GDM1 (cell line): ENCODE measurements around the gene EME2.

Experiments used
- DNase-seq: peaks from one replicate; lab custom pipeline; 2025; lab: John Stamatoyannopoulos, UW

Gene EME2

GRCh38 chr16:1778200-1779179 is 5.9 kb downstream of the EME2 start:
- DNase-seq, result no peak

DNA sequence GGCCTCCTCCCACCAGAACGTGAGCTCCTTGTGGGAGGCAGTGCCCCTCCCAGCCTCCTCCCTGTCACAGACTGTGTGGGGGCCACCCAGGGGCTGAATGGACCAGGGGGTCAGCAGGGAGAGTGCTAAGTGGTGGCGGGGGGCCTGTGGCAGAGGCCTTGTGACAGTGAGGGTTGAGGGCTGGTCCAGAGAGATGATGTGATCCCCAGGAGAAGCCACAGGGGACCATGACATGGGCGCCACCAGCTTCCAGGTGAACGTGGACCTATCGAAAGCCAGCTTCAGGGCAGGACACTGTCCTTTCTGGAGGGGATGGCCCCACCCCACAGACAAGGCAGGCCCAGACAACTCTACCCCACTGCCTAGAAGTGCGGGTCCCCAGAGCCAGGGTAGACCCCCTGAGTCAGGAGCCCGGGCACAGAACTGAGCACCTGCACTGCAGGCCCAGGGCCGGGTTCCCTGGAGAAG is 6.7 kb downstream of the EME2 start:
- DNase-seq, result no peak

- DNase-seq, result no peak
Measured at GRCh38 chr16:1779741-1780676, 7.4 kb downstream of the EME2 start.

GRCh38 chr16:1780677-1781072 is 8.1 kb downstream of the EME2 start:
- no peak for DNase-seq

- DNase-seq, result no peak
Measured at GRCh38 chr16:1781254-1781653, 8.6 kb downstream of the EME2 start.

DNA sequence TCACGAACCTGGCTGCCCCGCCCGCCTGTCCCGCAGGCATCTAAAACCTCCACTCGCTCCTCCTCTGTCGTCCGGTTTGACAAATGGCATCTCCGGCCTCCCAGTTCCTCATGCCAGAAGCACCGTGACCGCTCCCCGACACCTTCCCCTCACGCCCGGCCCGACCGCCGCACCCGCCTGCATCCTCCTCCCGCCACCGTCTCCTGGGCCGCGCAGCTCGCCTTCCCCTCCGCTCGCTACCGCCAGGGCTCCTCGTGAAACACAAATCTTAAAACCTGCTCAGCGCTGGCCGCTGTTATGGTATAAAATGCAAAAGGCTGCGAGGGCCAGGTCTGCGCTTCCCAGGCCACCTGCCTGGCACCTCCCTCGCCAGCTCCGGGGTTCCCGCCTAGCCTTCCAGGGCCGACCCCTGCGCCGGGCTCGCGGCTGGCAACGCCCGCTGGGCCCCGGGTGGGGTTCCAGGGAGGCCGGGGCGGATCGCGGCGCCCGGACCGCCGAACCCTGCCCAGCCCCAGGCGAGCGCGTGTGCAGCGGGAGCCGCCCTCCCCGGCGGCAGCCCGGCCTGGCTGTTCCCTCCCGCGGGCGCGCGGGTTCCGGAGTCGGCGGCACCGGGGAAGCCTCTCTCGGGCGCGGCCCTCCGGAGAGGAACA is 9.3 kb downstream of the EME2 start:
- DNase-seq, result no peak

DNA sequence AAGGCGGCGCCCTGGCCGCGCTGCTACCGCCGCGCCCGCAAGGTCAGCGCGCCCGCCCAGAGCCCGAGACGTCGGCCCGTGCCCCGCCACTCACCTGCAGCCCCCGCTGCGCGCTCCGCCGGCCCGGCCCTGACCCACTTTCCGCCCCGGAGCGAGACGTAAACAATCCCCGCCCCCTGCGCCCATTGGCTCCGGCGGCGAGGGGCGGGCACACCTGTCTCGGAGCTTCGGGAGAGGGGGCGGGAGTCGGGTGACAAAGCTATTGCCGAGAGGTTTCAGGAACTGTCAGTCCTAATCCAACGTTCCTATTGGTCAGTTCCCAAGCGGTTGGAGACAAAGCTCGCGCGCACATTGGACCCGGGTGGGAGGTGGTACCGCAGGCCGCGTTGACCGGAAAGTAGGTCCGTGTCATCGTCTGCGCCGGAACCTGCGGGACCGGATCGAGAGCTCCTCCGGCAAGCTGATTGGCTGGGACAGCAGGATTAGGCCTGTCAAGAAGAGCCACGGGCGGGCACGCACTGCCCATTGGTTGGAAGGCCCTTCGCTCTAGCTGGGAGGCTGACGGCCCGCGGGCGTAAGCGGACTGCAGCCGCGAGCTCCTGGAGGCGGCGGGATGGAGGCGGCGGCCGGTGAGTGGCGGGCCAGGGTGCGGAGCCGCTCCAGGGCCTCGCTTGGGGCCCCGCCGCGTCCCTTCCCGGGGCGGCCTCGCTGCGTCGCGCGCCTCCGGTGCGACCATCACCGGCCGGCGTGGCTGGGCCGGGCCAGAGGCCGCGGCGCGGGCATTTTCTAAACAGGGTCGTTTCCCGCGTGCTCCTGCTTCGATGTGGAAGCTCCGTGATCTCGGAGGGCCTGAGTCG is 10.0 kb downstream of the EME2 start, which contains the start of the genes NUBP2 and SPSB3:
Gene NUBP2, plus strand, starts transcription at position 553 of the 857 bp plus-strand sequence. Its CDS starts 61 bp downstream, at position 614.
Gene SPSB3, minus strand, starts transcription at position 164 of the 857 bp plus-strand sequence. CDS start 1,088 bp downstream, outside the sequence.
- DNase-seq, result peak; percentile 100

DNA sequence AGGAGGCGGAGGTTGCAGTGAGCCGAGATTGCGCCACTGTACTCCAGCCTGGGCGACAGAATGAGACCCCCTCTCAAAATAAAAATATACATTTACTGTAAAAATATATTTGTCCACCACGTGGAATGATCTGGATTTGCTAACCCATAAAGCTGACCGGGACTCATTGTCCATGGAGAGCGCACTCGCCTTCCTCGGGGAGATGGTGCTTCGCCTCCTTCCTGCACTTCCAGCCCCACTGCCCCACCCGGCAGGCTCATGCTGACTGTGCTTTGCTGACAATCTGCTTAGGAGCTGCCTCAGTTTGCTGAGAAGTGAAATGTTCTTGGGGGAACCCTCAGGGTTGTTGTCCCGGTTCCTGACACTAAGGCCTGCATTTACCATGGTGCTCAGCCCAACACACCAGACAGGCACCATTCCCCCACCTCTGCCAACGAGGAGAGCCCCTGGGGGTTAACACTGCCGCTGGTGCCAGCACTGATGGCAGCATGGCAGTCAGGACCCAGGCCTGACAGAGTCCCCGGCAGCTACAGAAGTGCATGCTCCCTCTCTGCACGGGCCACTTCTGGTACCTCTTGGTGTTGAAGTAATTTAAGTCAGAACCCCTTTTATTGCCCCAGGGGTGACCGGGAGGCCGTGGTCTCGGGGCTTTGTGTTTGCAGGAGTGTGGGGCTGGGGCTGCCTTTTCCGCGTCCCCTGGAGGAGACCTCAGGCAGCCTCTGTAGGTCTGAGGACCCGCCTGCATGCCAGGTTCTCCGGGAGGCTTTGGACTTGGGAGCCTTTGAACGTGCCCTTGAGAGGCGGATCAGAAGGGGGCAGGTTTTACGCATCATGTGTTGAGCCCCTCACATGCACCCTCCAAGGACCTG is 12.6 kb downstream of the EME2 start:
- no peak for DNase-seq

DNA sequence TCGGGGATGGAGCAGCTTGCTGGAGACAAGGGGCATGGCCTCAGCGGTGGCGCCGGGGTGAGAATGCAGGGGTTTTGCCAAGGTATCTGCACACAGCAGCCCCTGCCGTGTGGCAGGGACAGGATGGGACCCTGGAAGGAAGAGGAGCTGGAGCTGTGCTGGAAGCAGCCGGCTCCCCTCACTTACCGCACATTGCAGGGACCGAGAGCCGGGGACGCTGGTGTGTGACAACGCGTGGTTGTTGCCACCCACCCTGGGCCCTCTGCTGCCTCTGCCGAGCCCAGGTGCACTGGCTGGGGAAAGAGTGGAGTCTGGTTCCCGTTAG is 13.2 kb downstream of the EME2 start:
- no peak for DNase-seq

- no peak for DNase-seq
Measured at GRCh38 chr16:1786242-1787055, 13.8 kb downstream of the EME2 start.

DNA sequence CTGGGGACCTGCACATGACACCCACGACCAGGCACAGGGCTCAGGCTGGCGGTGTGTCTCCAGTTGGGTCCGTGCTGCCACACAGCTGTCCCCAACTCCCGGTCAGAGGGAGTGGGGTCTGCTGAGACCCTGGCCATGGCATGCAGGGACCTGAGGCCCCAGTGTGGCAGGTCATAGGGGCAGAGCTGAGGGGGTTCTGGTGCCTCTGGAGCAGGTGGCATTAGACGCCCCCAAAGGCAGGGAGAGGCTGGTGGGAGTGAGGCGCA is 14.4 kb downstream of the EME2 start:
- DNase-seq, result no peak

DNA sequence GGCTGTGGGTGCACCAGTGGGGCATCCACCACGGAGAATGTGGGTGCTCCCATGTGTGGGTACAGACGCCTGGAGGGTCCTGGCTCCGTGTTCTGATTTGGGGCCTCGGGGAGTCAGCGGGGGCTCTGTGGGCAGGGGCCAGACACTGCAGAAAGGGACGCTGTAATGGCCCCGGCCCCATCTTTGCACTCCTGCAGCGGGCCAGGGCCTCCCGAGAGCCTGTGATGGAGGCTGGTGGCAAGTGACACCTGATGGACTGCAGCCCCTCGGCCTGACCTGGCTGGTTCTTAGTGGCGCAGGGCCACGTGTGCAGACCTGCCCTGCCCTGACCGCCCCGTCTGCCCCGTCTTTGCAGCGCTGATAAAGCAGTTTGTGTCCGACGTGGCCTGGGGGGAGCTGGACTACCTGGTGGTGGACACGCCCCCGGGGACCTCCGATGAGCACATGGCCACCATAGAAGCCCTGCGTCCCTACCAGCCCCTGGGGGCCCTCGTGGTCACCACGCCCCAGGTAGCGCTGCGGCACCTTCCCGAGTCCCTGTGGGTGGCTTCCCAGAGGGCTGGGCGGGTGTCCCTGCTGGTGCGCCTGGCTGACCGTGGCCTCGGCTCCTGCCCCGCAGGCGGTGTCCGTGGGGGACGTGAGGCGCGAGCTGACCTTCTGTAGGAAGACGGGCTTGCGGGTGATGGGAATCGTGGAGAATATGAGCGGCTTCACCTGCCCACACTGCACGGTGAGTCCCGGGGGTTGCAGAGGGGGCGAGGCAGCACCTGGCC is 14.9 kb downstream of the EME2 start:
- DNase-seq, result no peak

GRCh38 chr16:1788095-1788707 is 15.6 kb downstream of the EME2 start:
- no peak for DNase-seq

- DNase-seq, result no peak
Measured at GRCh38 chr16:1788708-1789100, 16.1 kb downstream of the EME2 start.

DNA sequence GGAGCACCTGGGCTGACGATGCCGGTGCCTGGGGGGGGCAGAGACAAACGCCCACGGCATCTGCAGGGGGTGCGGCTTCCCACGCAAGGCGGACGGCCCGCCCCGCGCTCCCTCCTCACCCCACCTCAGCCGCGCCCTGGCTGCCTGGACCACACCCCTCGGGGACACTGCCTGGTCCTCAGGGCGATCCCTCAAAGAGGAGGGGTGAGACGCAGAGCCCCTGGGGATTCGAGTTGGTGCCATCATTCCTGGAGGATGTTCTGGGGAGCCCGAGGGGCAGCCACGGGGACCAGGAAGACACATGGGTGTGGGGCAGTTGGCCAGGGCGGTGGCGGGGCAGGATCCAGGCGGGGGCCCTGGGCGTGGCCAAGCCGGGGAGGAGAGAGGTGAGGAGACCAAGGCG is 17.0 kb downstream of the EME2 start:
- DNase-seq, result no peak

- DNase-seq, result no peak
Measured at GRCh38 chr16:1790261-1790610, 17.6 kb downstream of the EME2 start.

DNA sequence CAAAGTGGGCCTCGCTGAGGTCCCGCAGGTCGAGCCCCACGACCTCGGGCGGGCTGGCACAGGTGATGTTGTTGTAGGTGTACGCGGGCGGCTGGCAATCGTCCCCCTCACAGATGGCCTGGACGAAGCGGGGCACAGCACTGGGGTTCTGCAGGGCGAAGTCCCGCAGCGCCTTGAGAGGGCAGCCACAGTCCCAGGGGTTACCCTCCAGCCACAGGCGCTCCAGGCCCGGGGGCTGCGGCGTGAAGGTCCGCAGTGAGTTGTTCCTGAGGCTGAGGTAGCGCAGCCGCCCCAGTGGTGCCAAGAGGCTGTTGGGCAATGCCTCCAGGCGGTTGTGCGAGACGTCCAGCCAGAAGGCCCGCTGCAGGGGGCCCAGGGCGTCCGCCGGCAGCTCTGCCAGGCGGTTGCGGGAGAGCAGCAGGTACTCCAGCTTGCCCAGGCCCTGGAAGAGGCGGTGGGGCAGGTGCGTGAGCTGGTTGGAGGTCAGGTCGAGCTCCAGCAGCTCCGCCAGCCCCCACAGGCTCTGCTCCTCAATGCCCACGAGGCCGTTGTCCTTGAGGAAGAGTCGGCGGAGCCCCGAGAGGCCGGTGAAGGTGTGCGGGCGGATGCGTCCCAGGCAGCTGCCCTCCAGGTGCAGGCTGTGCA is 18.1 kb downstream of the EME2 start:
- DNase-seq, result no peak
